Skin of body (tissue), 2 donors: ENCODE measurements around the gene ZKSCAN7. TPM values are rescaled to one million over a fixed set of nuclear protein-coding genes. Genes with fewer than 3 reads are reported as not detected.
"Not testable (repeated sequence)": the region's sequence is repeated elsewhere in the genome, so short reads cannot be mapped to it uniquely, and the experiment has no call there.

Source experiments
- DNase-seq: peaks from one replicate; lab custom pipeline; 2025; lab: John Stamatoyannopoulos, UW
- total RNA-seq: library from RNA; depleted of rRNA; stranded (reverse); fragments of >200 nt; gene quantifications from one replicate; pipeline ENCODE4 v1.2.3, GENCODE V29; 2014

ZKSCAN7 gene
- total RNA-seq, 1 donor from 2014 or later: 8.1 TPM

DNA sequence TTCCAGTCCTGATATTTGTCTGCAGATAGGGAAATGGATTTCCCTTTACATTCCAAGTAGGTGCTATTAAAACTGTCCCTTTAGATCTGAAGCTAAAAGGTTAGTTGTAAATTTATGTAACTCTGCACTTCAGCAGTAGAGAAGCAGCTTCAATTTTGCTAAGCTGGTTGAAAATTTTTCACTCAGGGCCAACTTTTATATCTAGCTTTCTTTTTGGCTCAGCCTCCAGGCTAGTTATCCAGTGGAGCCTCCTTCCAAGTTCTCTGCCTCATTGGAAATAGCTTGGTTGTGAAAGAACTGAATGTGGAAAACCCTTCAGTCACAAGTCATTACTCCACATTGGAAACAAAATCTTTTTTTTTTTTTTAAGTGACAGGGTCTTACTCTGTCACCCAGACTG, 21.6 kb downstream of the ZKSCAN7 start:
- peak; percentile 1 for DNase-seq

- not testable (repeated sequence) for DNase-seq
Observed at GRCh38 chr3:44577354-44577952, 22.5 kb downstream of the ZKSCAN7 start.

- not testable (repeated sequence) for DNase-seq
Observed at GRCh38 chr3:44578316-44578715, 23.3 kb downstream of the ZKSCAN7 start.

- DNase-seq: not testable (repeated sequence)
Observed at GRCh38 chr3:44578924-44579515, 24.0 kb downstream of the ZKSCAN7 start.

GRCh38 chr3:44579749-44580148, 24.8 kb downstream of the ZKSCAN7 start:
- not testable (repeated sequence) for DNase-seq

- not testable (repeated sequence) for DNase-seq
Observed at GRCh38 chr3:44580971-44581370, 26.0 kb downstream of the ZKSCAN7 start.

- peak; percentile 76 for DNase-seq
Observed at GRCh38 chr3:44584646-44585501, 29.9 kb downstream of the ZKSCAN7 start, which contains the start of gene ZNF660. Gene ZNF660 (plus strand): TSS chr3:44584964. CDS start chr3:44594194, 9,230 bp downstream.

DNA sequence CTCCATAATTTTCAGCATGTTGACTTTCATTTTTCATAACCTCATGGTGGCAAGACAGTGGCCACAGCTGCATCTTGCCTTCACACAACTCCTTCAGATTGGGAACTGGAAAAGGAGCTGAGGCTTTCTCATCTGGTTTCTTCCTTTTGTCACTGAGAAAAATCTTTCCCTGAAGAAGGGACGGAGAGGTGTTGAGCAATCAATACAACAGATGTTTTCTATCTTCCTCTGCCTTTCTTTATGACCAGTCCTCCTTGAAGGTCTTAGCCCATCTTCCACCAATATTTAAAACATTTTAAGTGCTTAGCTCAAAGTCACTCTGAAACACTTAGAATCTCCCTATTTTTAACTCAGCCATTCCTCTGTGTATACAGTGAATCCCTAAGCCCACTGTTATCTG, 41.6 kb downstream of the ZKSCAN7 start:
- DNase-seq: no peak

DNA sequence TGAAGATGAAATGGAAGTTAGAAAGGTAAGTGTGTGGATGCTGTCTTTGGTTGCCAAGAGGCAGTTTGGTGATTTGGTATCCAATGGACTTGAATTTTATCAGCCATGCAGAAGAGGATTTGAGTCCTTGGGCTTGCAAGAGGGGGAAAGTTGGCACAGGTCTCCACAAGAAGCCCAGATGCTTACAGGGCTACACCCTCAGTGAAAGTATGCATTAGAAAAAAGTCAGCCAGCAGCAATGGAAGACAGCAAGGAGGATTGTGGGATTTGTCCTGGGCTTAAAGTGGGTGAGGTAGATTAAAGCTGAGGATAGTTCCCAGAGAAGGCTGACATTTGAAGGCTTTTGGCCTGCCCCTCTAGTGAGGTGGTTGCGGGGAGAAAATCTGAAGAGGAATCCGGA, 46.8 kb downstream of the ZKSCAN7 start:
- DNase-seq: no peak

DNA sequence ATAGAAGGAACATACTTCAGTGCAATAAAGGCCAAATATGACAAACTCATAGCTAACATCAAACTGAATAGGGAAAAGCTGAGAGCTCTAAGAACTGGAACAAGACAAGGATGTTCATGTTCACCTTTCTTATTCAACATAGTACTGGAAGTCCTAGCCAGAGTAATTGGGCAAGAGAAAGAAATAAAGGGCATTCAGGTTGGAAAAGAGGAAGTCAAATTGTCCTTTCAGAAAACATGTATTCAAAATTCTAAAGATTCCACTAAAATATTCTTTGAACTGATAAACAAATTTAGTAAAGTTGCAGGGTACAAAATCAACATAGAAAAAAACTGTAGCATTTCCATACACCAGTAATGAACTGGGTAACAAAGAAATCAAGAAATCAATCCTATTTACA, 57.7 kb downstream of the ZKSCAN7 start:
- DNase-seq: no peak

Other genes with a start within 250 kb of the ZKSCAN7 start
- 18.4 TPM for gene TCAIM, start 216.4 kb upstream of the ZKSCAN7 start, total RNA-seq
- 14.9 TPM for gene ZNF445, start 77.5 kb upstream of the ZKSCAN7 start, total RNA-seq
- gene ZNF660, start 29.8 kb downstream of the ZKSCAN7 start, total RNA-seq: 4.1 TPM
- 22.1 TPM for gene ZNF197, start 69.8 kb downstream of the ZKSCAN7 start, total RNA-seq
- gene ZNF35, start 93.5 kb downstream of the ZKSCAN7 start, total RNA-seq: 10.8 TPM
- gene ZNF502, start 157.5 kb downstream of the ZKSCAN7 start, total RNA-seq: 6.8 TPM
- gene ZNF501, start 174.4 kb downstream of the ZKSCAN7 start, total RNA-seq: 5.1 TPM
- gene KIAA1143, start 206.4 kb downstream of the ZKSCAN7 start, total RNA-seq: 18.3 TPM
- gene KIF15, start 206.6 kb downstream of the ZKSCAN7 start, total RNA-seq: 9.5 TPM